Pons (tissue), 1 donor: ENCODE measurements around the gene HERPUD2.
"Not testable (repeated sequence)": the region's sequence is repeated elsewhere in the genome, so short reads cannot be mapped to it uniquely, and the experiment has no call there.

Experiments used
- DNase-seq: peaks from one replicate; pipeline ENCODE4 v3.0.0-alpha.2; 2016; ENCODE audit warnings: low spot score

HERPUD2 gene

GRCh38 chr7:35714407-35714806 is 19.5 kb upstream of the HERPUD2 start:
- DNase-seq = no peak

DNA sequence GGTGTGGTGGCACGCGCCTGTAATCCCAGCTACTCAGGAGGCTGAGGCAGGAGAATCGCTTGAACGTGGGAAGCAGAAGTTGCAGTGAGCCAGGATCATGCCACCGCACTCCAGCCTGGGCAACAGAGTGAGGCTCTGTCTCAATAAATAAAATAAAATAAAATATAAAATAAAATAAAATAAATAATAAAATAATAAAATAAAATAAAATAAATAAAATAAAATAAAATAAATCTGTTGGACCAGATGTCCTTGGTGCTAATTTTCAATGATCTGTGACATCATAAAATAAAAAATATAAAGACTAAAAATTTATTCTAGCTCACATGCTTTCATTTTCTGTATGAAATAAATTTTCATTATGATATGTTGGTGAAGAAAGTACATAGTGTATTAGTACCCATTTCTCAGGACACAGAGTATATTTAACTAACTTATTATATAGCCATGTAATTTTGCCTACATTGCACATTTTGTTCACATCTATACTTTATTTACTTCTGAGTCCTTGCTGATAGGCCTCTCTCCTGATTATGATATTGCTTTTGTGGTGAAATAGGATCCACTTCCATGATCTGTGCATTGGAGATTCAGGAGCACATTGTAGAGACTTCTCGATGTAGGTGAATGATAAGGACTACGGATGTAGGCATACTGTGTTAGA is 17.8 kb upstream of the HERPUD2 start:
- DNase-seq = no peak

DNA sequence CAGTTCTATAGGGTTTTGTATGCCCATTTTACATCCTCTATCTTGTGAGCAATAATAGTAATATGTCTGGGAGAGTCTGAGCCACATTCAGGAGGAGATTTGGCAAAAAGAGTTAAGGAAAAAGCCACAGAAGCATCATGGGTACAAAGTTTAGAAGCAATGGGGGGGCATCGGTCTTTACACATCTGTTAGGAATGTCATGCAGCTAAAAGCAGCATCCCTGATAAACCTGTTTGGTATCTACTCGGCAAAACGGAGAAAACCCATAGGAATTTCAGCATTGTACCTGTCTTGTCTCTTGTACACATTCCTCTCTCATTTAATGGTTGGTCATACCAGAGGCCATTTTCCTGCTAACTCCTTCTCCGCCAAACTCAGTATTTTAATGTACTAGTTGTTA is 12.5 kb upstream of the HERPUD2 start:
- no peak for DNase-seq

GRCh38 chr7:35705932-35706461 is 11.1 kb upstream of the HERPUD2 start:
- no peak for DNase-seq

DNA sequence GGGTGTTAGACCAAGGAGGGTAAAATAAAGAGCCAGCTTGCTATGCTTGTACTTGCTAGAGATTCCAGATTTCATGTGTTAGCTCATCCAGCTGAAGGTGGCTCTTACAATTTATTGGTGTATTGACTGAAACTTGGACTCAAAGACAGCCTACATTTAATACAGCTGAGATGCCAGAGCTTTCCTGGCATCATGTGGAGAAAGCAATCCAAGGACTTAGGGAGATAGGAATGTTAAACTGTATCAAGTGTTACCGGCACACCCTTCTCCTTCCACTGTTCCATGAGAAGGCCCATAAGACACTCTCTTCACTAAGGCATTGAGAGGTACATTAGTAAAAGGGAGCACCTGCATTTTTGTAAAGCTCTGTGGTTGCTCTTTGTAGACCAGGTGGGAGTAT is 9.3 kb upstream of the HERPUD2 start:
- DNase-seq = no peak

DNA sequence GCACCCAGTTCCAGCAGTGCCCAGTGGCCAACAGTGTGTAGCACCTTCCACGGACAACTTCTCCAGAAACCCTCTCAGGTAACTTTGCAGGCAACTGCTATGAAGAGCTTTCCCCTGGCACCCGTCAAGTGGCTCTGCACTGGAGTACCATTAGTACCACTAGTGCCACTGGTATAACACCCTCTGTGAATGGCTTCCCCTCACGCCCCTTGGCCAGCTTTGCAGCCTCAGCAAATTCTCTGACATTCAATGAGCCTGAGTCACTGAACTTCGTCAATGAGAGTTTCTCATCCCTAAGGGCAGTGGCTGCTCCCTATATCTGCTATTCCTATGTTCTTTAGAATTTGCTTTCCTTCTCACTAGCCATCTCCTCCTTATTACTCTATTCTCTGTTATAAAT is 7.6 kb upstream of the HERPUD2 start:
- no peak for DNase-seq

DNA sequence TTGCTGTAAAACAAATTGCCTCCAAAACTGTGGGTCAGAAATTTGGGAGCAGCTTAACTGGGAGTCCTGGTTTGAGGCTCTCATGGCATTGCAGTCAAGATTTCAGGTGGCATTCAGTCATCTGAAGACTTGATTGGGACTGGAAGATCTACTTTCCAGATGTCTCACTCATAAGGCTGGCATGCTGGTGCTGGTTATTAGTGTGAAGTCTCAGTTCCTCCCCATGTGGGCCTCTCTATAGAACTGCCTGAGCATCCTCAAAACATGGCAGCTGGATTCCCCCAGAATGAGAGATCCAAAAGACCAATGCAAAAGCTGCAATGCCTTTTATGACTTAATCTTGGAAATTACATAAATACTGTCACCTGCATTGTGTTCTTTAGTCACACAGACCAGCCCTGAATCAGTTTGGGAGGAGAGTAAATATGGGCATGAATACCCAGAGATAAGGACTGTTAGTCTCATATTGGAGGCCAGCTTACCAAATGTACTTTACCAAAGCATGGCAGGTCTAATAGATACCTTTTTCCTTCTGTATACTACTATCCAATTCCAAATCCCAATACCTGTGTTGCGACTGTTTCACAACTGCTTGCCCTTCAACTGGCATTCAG is 6.5 kb upstream of the HERPUD2 start:
- DNase-seq = no peak

- DNase-seq = no peak
Observed at GRCh38 chr7:35700865-35701264, 5.9 kb upstream of the HERPUD2 start.

- DNase-seq = no peak
Observed at GRCh38 chr7:35700333-35700732, 5.4 kb upstream of the HERPUD2 start.

GRCh38 chr7:35699796-35700305 is 4.9 kb upstream of the HERPUD2 start:
- DNase-seq = no peak

DNA sequence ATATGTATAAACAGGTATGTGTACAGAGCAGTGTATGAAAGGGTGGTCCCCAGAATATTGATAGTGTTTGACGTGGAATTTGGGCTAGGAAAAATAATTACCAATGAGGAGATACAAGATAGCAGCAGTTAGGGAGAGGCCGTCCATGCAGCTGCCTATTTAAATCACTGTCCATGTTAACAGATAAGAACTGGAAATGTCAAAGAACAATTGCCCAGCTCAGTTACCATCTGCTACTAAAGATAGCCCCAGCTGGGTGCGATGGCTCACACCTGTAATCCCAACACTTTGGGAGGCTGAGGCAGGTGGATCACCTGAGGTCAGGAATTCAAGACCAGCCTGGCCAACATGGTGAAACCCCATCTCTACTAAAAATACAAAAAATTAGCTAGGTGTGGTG is 3.4 kb upstream of the HERPUD2 start:
- DNase-seq = not testable (repeated sequence)

DNA sequence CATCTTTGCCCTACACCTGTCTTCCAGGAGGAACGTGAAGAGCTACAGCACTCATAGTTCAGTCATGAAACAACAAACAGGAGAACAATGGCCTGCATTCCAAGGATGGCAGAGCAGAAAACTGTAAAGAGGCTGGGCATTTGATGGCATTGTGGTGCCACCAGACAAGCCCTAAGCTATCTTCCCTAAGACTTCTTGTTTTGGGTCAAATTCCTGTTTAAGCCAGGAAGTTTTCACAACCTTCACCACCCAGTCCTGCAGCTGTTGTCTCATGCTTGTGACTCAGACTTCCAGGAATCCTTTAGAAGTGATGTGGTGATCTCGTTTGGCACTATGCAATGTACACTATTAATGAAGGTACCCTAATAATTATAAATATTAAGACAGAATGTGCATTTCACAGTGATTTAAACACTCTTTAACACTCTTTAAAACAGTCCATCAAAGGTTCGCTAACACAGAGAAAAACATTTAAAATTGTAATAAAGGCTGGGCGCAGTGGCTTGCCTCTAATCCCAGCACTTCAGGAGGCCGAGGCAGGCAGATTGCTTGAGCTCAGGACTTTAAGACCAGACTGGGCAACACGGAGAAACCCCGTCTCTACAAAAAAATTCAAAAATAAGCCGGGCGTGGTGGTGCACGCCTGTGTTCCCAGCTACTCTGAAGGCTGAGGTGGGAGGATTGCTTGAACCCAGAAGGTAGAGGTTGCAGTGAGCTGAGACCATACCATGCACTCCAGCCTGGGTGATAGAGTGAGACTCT is 2.7 kb upstream of the HERPUD2 start:
- DNase-seq = no peak

GRCh38 chr7:35695987-35696386 is 1.1 kb upstream of the HERPUD2 start:
- no peak for DNase-seq

DNA sequence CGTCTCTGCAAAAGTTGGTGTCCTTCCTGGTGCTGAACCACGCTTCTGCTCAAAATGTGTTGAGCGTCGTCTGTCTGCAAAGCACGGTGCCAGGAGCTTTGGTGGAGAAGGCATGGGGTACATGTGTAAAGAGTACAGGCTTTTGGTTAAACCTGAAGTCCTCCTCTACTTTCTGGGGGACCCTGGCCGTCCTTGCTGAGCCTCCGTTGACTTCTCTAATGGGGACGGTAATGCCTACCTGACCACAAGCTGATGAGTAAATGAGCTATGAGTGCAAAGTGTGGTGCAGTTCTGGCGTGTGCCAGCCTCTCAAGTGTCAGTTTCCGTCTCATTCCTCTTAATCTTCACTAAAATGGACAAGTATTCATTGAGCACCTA is 527 bp upstream of the HERPUD2 start:
- no peak for DNase-seq

- DNase-seq = no peak
Observed at GRCh38 chr7:35694161-35694783, 663 bp downstream of the HERPUD2 start.

GRCh38 chr7:35691827-35692307 is 3.1 kb downstream of the HERPUD2 start:
- no peak for DNase-seq

DNA sequence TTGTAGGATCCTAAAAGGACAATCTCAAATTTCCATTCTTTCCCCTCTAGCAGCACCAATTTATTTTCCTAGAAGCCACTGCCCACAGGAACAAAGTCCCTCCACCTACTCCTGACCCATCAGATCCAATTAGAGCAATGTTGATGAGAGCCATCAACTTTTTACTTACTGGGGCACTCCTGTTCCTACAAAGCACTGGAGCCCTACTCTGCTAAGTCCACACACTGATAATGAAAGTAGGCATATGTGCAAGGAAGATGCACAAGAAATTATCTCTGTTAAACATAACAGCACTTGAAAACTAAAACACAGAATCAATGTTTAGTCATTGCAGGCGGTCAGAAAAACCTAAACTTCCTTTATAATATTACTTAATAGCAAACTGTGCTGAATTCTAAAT is 3.6 kb downstream of the HERPUD2 start:
- DNase-seq = no peak

DNA sequence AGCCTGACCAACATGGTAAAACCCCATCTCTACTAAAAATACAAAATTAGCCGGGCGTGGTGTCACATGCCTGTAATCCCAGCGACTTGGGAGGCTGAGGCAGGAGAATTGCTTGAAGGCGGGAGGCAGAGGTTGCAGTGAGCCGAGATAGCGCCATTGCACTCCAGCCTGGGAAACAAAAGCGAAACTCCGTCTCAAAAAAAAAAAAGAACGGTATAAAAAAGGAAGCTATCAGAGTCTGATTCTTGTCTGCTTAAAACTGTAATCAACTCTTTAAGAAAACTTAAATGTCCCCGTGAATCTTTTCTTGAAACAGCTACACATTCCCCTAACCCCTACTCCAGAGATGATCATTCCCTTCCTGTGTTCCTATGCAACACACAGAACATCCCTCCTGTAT is 4.3 kb downstream of the HERPUD2 start:
- DNase-seq = not testable (repeated sequence)

GRCh38 chr7:35685781-35686180 is 9.2 kb downstream of the HERPUD2 start:
- no peak for DNase-seq

- no peak for DNase-seq
Observed at GRCh38 chr7:35681231-35682029, 13.5 kb downstream of the HERPUD2 start.

GRCh38 chr7:35680403-35681013 is 14.4 kb downstream of the HERPUD2 start:
- no peak for DNase-seq
